Measurements from ENCODE around the gene IL1B.

- TF ChIP-seq CTCF (conservative IDR thresholded peaks at IDR 0.05) (no peak), ZFX (IDR thresholded peaks at IDR 0.05) (no peak)
Measured at GRCh38 chr2:112841295-112842044, 4.9 kb upstream of the IL1B start.

Measured in C4-2B (cell line).